Activated CD8-positive, alpha-beta T cell treated with anti-CD3 and anti-CD28 coated beads for 36 hours (primary cell): ENCODE data around the gene CFAP300. TPM values are rescaled to one million over a fixed set of nuclear protein-coding genes. Genes with fewer than 3 reads are reported as not detected.

Experiments used
- ATAC-seq: fragments of 200-7000 bp; cut with Tn5 transposase; one replicate; pipeline ENCODE4 v1.10.0; 2021; ENCODE audit warnings: mild to moderate bottlenecking, moderate library complexity
- CTCF ChIA-PET: fragments of 350-600 bp; sonication (Branson Sonifier 250); formaldehyde crosslinking; loops from one replicate; lab custom pipeline; 2021; ENCODE audit warnings: antibody characterized with exemption; lab: Charles Lee
- POLR2A ChIA-PET: fragments of 350-600 bp; sonication (Branson Sonifier 250); formaldehyde crosslinking; loops from one replicate; lab custom pipeline; 2021; ENCODE audit warnings: antibody characterized with exemption; lab: Charles Lee
- DNase-seq: peaks from one replicate; pipeline ENCODE4 v3.0.0-alpha.2; 2020
- H3K27ac Mint-ChIP-seq: one replicate; pipeline ENCODE4 v1.8.0; 2021; ENCODE audit warnings: mild to moderate bottlenecking, mixed read lengths
- H3K27me3 Mint-ChIP-seq: one replicate; pipeline ENCODE4 v1.8.0; 2021; ENCODE audit warnings: mixed read lengths
- H3K36me3 Mint-ChIP-seq: one replicate; pipeline ENCODE4 v1.8.0; 2021; ENCODE audit warnings: low read depth, mixed read lengths
- H3K4me1 Mint-ChIP-seq: one replicate; pipeline ENCODE4 v1.8.0; 2021; ENCODE audit warnings: low read depth, mixed read lengths
- H3K4me3 Mint-ChIP-seq: one replicate; pipeline ENCODE4 v1.8.0; 2021; ENCODE audit warnings: mild to moderate bottlenecking, moderate library complexity, mixed read lengths
- H3K9me3 Mint-ChIP-seq: one replicate; pipeline ENCODE4 v1.8.0; 2021; ENCODE audit warnings: mixed read lengths
- intact Hi-C: fragments of 100-400 bp; cut with micrococcal nuclease; formaldehyde crosslinking; loops from one replicate; pipeline ENCODE4 v1.10.0; 2022
- total RNA-seq, 2 experiments: library from RNA; stranded (reverse); gene quantifications; one replicate each; pipeline ENCODE4 v1.2.3, GENCODE V29; 2021
- TF ChIP-seq, protein P1 (sequence below): fragments of 200-600 bp; IDR thresholded peaks from one replicate; pipeline ENCODE4 v1.8.0; 2022; ENCODE audit warnings: antibody characterized with exemption, mild to moderate bottlenecking

The CFAP300 gene
- total RNA-seq, 2 experiments from 2014 or later, result not detected

- peaks cover 23% of the 10 kb centered on the region for H3K27me3 Mint-ChIP-seq
- H3K36me3 Mint-ChIP-seq, result no peaks in the 10 kb centered on the region
- ChIA-PET POLR2A (interaction anchor here (0.6 kb wide), 1 partner anchor 1475 kb away, joined by 4 read pairs; no protein-coding TSS in a partner anchor), CTCF (interaction anchor here (0.6 kb wide), 1 partner anchor 414 kb away, joined by 3 read pairs; no protein-coding TSS in a partner anchor)
- intact Hi-C loops, result no loop called here
- TF ChIP-seq, protein P1, sequence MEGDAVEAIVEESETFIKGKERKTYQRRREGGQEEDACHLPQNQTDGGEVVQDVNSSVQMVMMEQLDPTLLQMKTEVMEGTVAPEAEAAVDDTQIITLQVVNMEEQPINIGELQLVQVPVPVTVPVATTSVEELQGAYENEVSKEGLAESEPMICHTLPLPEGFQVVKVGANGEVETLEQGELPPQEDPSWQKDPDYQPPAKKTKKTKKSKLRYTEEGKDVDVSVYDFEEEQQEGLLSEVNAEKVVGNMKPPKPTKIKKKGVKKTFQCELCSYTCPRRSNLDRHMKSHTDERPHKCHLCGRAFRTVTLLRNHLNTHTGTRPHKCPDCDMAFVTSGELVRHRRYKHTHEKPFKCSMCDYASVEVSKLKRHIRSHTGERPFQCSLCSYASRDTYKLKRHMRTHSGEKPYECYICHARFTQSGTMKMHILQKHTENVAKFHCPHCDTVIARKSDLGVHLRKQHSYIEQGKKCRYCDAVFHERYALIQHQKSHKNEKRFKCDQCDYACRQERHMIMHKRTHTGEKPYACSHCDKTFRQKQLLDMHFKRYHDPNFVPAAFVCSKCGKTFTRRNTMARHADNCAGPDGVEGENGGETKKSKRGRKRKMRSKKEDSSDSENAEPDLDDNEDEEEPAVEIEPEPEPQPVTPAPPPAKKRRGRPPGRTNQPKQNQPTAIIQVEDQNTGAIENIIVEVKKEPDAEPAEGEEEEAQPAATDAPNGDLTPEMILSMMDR, result no peak
- H3K4me1 Mint-ChIP-seq, result no peaks in the 10 kb centered on the region
- H3K9me3 Mint-ChIP-seq, result no peaks in the 10 kb centered on the region
- ATAC-seq (no peak), DNase-seq (no peak)
- H3K4me3 Mint-ChIP-seq, result no peak overlapping the region
- no peak overlapping the region for H3K27ac Mint-ChIP-seq
Measured at GRCh38 chr11:102118937-102119336, 71.7 kb downstream of the CFAP300 start.

DNA sequence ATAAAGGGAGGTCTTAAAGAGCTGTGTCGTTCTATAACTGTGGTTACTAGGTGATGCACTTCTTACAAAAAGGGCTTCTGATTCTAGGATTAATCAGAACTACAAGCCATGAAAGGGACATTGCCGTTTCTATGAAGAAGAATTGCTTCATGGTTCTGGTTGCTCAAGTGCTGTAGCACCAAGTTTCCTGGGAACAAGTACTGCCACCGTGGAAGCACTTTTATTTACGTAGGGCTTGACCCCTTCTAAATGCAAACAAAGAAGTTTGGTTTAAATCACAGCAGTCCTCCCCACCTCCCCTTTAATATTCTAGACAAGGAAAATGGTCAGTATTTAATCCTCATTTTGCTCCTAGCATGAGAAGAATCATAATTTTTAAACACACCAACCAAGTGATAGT, 72.8 kb downstream of the CFAP300 start:
- intact Hi-C loops, result no loop called here
- H3K9me3 Mint-ChIP-seq, result no peaks in the 10 kb centered on the region
- no peaks in the 10 kb centered on the region for H3K4me1 Mint-ChIP-seq
- H3K27me3 Mint-ChIP-seq, result peaks cover 23% of the 10 kb centered on the region
- ATAC-seq, result no peak
- TF ChIP-seq, protein P1, result no peak
- ChIA-PET CTCF (no interaction called here), POLR2A (no interaction called here)
- no peak overlapping the region for H3K4me3 Mint-ChIP-seq
- no peak overlapping the region for H3K27ac Mint-ChIP-seq
- DNase-seq, result no peak
- no peaks in the 10 kb centered on the region for H3K36me3 Mint-ChIP-seq

DNA sequence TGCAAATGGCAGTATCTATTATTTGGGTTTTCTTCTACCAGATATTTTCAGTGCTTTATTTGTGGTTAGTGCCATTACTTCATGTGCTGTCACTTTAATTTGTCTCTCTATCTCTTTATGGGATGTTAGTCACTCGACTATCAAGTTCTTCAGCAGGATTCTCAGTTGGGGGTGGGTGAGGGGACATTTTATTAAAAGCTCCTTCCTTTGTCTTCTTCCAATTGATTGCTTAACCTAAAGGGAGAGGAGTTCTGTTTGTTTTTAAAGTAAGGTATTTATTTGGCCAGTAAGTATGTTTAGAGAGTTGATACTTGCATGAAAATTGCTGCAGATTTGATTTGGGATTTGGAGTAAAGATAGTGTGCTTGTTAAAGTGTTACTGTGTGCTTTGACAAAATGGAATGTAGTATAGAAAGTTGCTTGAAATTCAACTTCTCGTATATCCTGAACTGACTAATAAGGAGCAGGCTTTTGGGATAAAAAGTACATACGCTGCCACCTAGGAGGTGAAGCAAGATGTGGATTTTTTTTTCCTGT, 73.3 kb downstream of the CFAP300 start:
- peaks cover 19% of the 10 kb centered on the region for H3K27me3 Mint-ChIP-seq
- no peak overlapping the region for H3K4me3 Mint-ChIP-seq

GRCh38 chr11:102121329-102121728, 74.1 kb downstream of the CFAP300 start:
- Mint-ChIP-seq H3K9me3 (no peaks in the 10 kb centered on the region), H3K27me3 (peaks cover 18% of the 10 kb centered on the region), H3K4me3 (no peak overlapping the region), H3K27ac (no peak overlapping the region), H3K36me3 (no peaks in the 10 kb centered on the region), H3K4me1 (no peaks in the 10 kb centered on the region)
- no peak for DNase-seq
- ChIA-PET CTCF (no interaction called here), POLR2A (no interaction called here)
- ATAC-seq, result no peak
- intact Hi-C loops, result no loop called here
- TF ChIP-seq, protein P1, result no peak

More for the DNA sequence above, 73.3 kb downstream of the CFAP300 start:
- intact Hi-C loops, result no loop called here
- Mint-ChIP-seq H3K9me3 (no peaks in the 10 kb centered on the region), H3K27ac (no peak overlapping the region), H3K4me1 (no peaks in the 10 kb centered on the region), H3K36me3 (no peaks in the 10 kb centered on the region)
- DNase-seq (no peak), ATAC-seq (no peak)
- CTCF ChIA-PET, result no interaction called here
- POLR2A ChIA-PET, result no interaction called here
- TF ChIP-seq, protein P1, result no peak

Other genes with a start within 250 kb of the CFAP300 start
- 1 to 10 TPM; 1.1 to 1.6 TPM for gene CEP126, start 132.4 kb upstream of the CFAP300 start, total RNA-seq
- not detected for gene ANGPTL5, start 130.9 kb upstream of the CFAP300 start, total RNA-seq
- not detected for gene YAP1, start 63.0 kb downstream of the CFAP300 start, total RNA-seq